Forelimb muscle (tissue), 1 donor: ENCODE results near the gene DAZAP1. TPM values are rescaled to one million over a fixed set of nuclear protein-coding genes. Genes with fewer than 3 reads are reported as not detected.

ENCODE experiments used
- DNase-seq: peaks from one replicate; pipeline ENCODE4 v3.0.0-alpha.2; 2013; ENCODE audit warnings: low read depth
- polyA plus RNA-seq: library from polyadenylated mRNA; unstranded; fragments of 120-200 nt; gene quantifications from one replicate; pipeline ENCODE4 v1.2.1, GENCODE V29; 2013; ENCODE audit not compliant: insufficient read length

The DAZAP1 gene
- polyA plus RNA-seq, 1 donor = 66.9 TPM

DNA sequence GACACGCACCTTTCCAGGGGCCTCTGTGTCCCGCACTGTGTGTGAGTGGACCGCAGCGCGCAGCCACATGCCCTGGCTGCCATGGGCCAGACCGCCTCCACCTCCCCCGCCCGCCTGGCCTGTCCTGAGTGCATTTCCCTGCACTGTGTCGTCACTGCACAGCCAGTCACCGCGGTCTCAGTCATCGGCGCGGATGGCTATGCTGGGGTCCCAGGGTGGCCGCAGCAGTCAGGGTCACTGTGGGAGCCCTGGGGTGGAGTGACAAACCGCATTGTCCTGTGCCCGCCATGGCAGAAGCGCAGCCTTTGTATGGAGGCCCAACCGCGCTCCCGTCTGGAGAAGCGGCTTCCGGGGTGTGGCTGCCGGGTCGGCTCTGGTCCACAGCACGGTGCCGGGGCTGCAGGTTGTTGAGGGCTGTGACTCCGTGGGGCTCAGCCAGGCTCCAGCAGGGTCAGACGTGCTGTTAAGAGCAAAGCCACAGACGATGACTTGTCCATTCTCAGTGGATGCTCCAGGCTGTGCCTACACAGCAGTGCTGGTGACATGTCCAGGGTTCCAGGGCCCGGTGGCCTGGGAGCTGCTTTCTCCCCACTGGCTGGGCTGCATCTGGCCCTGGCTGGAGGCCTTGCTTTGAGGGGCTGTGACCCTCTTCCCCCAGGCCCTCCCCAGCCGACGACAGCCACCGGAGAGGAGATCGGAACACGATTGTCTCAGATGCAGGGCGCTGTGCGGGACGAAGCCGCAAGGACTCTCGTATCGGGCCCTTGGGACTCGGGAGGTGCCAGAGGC, 30.0 kb upstream of the DAZAP1 start:
- DNase-seq = no peak

DNA sequence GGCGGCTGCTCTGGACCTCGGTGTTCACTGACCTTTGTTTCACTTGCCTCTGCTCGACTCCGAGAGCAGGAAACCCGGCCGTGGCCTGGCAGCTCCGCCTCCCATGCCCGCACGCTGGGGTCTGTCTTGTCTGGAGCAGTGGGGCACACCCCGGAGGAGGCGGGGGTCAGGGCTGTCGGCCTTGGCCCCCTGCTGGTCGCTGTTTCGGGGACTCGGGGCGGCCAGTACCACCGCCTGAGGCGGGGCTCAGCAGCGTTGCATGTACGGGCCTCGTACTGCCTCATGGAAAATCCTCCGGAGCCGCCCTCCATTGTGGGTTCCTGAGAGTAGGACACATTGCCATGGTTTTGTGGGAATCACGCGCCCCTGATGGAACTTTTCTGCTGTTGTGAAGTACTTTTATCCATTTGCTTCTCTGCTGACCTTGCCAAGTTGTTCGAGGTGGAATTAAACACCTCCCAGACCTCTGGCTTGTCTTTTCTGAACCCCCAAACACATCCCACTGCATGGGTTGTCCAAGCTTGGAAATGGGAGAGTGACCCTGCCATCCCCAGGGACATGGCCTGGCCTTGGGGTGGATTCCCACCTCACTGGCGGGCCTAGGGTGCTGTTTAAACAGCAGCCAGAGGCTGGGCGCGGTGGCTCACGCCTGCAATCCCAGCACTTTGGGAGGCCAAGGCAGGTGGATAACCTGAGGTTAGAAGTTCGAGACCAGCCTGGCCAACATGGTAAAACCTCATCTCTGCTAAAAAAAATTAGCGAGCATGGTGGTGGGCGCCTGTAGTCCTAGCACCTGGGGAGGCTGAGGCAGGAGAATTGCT, 29.2 kb upstream of the DAZAP1 start:
- DNase-seq = no peak

DNA sequence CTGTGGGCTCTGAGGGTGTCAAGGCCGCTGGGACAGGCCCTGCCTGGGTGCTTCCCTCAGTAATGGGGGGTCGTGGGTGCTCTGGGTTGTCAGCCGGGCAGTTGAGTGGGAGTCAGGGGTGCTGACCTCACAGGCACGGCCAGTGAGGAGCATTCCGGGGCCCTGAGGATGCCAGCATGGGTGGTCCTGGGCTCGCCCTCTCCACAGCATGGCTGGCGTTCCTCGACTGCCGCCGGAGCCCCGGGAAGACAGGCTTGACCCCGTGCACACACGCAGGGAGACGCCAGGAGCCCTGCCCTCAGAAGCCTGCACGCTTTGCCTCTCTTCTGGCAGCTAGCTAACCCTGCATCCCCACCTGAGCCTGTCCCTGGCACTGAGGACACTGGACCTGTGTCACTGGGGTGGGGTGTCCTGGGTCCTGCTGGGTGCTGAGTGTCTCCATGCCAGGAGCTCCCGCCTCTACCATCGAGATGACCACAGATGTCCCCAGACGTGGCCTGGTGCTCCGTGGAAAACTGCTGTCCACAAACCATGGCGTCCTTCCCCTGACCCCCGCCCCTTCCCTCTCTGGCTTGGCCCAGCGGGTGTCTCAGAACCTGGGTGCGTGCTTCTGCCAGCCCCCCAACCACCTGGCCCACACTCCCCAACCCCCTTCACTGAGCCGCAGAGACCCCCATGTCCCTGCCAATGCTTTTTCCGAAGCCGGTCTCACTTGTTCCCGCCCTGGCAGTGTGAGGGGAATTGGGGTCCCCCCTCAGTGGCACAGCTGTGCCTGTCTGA, 28.1 kb upstream of the DAZAP1 start:
- no peak for DNase-seq

DNA sequence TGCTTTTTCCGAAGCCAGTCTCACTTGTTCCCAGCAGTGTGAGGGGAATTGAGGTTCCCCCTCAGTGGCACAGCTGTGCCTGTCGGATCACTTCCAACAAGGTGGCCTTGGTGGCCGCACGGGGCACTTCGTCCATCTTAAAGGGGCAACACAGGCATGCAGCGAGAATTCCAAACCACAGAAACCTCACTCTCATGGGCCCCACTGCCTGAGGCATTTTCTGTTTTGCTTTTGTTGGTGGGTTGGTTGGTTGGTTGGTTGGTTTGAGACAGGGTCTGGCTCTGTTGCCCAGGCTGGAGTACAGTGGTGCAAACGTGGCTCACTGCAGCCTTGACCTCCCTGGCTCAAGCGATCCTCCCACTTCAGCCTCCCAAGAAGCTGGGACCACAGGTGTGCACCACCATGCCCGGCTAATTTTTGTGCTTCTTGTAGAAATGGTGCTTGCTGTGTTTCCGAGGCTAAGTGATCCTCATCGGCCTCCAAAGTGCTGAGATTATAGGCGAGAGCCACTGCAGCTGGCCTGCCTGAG, 27.4 kb upstream of the DAZAP1 start:
- DNase-seq = no peak

DNA sequence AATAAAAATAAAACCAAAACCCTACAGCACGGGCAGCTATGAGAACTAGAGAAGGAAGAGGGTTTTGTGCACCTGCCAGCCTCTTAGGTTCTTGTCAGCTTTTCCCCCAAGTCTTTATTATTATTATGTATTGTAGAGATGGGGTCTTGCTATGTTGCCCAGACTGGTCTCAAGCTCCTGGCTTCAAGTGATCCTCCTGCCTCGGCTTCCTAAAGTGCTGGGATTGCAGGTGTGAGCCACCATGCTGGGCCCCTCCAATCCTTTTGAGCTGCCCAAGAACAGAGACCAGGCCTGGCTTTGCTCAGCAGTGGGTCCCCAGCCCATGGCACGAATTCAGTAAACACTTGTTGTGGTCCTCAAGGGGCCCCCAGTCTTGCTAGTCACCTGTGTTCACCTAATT, 25.1 kb upstream of the DAZAP1 start:
- DNase-seq = no peak

DNA sequence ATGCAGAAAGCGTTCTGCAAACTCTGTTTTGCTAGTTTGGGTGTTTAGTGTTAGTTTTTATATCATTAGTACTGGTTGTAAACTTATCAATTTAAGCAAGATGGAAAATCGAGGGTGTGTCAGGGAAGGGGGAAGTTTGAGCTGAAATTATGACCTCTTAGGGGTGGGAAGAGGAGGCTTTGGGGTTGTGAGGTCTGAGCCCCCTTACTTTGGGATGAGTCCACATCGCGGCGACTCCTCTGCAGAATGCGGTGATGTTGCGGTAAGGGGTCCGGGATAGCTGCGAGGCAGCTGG, 24.4 kb upstream of the DAZAP1 start:
- no peak for DNase-seq

DNA sequence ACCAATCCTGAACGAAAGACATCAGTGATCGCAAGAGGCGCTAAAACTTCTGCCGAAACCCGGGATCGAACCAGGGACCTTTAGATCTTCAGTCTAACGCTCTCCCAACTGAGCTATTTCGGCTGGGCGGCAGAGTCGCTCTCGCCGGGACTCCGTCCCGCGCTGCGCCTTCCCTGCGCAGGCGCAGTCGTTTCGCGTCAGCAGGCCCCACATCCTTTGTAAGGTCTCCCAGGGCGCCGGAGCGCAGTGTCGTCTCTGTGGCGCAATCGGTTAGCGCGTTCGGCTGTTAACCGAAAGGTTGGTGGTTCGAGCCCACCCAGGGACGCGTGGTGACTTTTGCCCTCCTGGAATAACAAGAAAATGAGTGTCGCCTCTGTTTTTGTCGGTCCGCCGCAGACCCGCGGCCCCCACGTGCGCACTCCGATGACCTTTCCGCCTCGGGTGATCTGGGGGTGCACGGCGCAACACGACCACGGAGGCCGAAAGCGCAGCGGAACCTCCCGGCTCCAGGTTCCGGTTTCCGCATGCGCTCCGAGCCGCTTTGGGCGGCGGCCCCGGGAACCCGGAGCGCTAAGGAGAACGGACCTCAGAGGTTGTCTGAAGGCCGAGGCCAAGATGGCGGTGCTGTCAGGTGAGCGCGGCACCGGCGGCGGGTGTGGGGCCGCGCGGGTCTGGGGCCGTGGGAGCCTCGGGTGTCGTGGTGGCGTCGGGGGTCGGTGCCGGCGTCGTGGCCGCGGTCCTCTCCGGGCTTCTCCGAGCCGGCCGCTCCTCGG, 23.9 kb upstream of the DAZAP1 start, which contains the start of gene NDUFS7:
NDUFS7 (plus strand) TSS at position 596 of the 773 bp plus-strand sequence; CDS start at position 616, 20 bp downstream.
- DNase-seq = peak; percentile 72

DNA sequence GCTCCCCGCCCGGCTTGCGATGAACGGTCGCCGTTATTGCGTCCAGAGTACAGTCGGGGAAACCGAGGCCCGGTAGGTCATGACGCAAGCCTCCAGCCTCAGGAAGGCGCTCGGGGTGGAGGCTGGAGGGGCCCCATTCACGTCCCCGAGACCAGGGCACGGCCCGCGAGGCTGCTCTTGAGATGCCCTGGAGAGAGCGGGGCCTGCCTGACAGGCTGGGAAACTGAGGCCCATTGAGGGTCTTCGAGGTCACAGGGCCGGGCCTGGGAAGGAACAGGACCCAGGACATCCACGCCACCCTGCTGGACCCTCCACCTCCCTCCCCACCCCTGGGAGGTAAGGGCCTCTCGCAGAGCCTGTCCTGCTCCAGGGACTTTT, 23.3 kb upstream of the DAZAP1 start:
- no peak for DNase-seq

DNA sequence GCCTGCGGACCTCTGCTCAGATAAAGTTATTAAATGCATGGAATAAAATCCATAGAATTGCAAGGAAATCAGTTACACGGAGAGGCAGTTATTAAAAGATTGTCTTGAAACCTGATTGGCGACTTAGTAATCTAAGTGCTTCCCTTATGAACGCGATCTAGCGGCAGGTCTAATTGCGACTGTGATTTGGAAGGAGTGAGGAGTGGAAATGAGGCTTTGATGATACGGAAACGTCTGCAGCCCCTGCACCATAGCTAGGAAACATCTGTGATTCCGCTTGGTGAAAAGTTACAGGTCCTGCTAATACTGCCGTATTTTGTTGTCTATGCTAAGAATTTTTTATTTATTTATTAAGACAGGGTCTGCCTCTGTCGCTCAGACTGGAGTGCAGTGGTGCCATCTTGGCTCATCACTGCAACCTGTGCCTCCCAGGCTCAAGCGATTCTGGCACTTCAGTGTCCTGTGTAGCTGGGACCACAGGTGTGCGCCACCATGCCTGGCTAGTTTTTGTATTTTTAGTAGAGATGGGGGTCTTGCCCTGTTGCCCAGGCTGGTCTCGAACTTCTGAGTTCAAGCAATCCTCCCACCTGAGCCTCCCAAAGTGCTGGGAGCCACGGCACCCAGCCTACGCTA, 22.8 kb upstream of the DAZAP1 start:
- DNase-seq = no peak

DNA sequence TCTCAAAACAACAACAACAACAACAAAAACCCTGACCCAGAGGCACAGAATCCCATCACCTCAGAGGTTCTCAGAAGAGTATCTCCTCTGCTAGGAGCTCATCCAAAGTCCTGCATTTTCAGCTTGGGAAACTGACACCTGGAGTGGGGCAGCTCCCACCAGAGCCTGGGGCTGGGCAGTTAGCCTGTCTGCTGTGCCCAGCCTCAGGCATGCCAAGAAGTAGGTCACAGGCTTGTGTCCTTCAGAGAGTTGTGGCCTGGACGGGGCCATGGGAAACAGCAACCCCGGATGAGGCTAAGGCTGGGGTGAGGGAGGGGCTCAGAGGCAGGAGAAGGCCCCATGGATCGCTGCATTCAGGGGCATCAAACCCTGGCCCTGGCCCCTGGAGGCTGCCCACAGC, 21.6 kb upstream of the DAZAP1 start:
- no peak for DNase-seq

DNA sequence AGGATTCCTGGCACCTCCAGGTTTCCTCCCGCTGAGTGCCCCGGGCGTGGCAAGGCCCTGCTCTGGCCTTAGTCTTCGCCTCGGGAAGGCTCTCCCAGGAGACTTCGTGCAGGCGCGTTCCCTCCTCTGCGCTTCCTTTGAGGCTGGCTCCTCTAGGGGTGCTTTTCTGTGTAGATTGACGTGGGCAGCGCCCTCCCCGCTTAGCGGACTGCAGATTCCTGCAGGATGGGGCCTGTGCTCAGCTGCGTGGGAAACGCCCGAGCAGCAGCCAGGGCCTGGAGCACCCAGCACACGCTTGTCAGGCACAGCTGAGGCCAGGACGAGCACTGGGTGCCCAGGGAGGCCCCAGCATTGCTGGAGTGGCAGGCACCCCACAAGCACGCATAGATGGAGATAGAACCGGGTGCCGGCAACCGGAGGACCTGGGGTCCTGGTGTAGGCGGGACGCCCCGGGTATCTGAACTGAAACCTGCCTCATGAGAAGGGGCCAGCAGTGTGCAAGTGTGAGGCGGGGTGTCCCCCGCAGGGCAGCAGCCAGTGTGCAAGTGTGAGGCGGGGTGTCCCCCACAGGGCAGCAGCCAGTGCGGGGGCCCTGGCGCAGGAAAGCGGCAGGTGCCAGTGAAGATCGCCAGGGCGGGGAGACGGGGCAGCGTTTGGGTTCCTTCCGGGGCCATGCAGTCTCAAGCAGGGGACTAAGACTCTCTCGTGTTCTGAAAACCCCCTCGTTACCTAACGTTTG, 20.3 kb upstream of the DAZAP1 start:
- DNase-seq = no peak

DNA sequence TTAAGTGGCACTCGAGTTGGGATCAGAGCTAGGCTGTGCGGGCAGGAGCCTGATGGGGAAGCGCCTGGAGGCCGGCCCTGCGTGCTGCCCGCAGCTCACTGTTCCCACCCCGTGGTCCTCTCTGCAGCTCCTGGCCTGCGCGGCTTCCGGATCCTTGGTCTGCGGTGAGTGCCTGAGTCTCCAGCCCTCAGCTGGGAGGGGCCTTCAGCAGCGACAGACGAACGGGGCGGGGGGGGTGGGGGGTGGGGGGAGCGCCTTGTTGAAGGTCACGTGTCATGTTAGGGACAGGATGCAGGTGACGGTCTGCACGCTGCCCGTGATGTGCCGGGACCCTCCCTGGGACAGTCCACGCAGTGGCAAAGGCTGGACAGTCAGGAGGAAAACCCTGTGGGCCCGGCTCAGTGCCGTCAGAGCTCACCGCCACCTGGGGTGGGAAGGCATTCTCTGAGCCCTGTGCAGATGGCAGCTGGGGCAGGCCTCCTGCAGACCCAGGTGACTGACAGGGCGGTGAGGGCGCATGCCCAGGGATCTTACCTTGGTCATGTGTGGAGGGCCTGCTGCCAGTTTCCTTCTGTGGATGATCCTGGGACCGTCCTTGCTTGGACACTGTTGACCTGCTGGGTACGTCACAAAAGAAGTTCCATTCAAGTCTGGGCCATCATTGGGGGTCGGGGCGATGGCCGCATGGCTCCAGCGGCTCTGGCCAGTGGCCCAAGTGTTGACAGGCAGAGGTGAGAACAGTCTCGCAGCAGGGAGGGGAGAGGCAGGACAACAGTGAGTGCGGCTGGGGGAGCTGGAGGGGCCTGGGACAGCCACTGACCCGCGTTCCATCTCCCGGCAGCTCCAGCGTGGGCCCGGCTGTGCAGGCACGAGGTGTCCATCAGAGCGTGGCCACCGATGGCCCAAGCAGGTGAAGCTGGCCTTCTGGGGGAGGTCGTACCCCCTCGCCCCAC, 19.4 kb upstream of the DAZAP1 start:
- DNase-seq = no peak

DNA sequence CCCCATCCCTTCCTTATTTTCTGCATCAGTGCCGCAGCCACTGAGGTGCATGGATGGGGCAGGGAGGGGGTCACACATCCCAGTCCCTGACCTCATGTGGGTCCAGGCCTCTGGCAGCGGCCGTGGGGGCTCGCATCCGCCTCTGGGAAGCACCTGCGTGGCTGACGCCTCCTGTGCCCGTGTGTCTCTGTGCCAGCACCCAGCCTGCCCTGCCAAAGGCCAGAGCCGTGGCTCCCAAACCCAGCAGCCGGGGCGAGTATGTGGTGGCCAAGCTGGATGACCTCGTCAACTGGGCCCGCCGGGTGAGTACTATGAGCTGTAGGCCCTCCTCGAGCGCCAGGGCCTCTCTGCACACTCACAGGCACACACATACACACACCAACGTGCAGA, 18.8 kb upstream of the DAZAP1 start:
- no peak for DNase-seq

DNA sequence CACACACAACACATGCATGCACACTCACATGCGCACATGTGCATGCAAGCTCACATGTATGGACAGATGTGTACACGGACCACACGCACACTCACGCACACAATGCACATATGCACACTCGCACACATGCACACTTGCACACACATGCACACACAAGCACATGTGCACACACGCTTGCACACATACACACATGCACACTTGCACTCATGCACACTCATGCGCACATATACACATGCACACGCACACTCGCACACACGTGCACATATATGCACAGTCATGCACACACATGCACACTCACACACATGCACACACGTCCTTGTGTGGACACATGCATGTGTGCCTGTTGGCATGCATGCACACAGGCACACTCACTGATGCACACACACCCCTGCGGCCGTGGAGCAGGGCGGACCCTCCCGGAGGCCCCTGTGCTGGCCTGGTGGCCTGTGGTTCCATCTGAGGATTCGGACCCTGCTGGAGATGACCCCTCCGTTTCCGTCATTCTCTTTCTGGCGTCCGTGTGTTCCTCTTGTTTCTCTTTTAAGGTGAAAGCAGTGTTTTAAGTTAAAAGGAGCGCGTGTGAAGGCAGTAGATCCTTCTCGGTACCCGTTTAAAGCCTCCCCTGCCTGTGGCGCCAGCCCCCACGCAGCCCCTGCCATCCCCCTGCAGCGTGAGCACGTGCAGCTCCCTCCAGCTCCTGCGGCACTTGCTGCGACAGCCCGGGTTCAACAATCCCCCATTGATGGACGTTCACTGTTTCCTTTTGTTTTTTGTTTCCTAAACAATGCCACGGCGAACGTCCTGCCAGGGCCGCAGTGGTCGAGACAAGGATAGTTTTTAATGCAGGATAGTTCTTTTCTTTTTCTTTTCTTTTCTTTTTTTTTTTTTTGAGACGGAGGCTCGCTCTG, 18.1 kb upstream of the DAZAP1 start:
- DNase-seq = no peak

DNA sequence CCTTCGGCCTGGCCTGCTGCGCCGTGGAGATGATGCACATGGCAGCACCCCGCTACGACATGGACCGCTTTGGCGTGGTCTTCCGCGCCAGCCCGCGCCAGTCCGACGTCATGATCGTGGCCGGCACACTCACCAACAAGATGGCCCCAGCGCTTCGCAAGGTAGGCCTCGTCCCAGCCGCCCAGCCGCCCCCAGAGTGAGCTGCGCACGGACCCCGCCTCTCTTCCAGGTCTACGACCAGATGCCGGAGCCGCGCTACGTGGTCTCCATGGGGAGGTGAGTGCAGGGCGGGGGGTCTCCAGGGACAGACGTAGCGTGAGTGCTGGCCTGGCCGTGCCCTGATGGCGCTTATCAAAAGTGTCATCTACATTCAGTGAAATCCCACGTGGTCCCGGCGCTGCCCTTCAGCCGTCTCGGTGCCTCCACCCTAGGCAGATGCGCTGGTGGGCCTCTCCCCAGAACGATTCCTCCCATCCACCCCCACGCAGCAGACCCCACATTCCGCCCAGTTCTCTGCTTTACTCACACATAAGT, 16.4 kb upstream of the DAZAP1 start:
- DNase-seq = no peak

DNA sequence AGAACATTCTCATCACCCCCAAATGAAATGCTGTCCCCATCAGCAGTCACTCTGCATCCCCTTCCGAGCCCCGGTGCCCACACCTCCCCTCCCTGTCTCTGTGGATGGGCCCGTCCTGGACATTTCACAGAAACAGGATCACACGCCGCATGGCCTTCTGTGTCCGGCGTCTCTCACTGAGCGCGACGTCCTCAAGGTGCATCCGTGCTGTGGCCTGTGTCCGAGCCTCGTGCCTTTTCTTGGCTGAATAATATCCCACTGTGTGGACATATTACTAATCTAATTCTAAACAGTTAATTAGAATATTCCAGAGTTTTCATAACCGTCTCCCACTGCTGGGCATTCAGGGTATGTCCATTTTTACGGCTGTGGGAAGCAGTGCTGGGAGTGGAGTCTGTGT, 15.0 kb upstream of the DAZAP1 start:
- DNase-seq = no peak

DNA sequence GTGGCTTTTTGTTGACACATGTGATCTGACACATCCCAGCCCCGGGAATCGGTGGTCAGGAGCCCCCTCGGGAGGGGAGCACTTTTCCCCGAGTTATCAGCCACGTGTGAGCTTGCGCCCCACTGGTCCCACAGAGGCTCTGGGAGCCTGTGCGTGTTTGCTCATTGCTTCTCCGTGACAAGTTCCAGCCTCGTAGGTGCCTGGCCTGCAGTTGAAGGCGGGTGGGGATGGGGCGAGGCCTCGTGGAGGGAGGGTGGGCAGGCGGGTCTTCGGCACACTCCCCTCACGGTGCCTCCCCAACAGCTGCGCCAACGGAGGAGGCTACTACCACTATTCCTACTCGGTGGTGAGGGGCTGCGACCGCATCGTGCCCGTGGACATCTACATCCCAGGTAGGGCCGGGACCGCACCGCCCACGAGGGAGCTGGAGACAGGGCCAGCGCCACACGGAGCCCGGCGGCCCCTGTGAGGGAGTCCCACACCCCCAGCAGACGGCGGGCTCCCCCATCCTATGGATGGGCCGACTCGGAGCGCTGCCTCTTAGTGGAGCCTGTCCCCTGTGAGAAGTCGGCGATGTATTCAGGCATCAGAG, 14.4 kb upstream of the DAZAP1 start:
- DNase-seq = no peak
